Aorta (tissue), 5 donors: ENCODE results near the gene SLC25A27. TPM values are rescaled to one million over a fixed set of nuclear protein-coding genes. Genes with fewer than 3 reads are reported as not detected.

Experiments used
- ATAC-seq: fragments of 200-7000 bp; cut with Tn5 transposase; one replicate; pipeline ENCODE4 v1.9.1; 2022; ENCODE audit warnings: moderate library complexity; ENCODE audit not compliant: low FRiP score
- DNase-seq, 2 donors: peaks; one replicate each; pipeline ENCODE4 v3.0.0-alpha.2; 2020
- H3K27ac ChIP-seq, 2 donors: one replicate each; pipeline ENCODE4 v1.5.1; 2013; ENCODE audit warnings: low read length in 2 of 2, mild to moderate bottlenecking in 2 of 2, moderate library complexity in 2 of 2, control low read depth in 1 of 2, inconsistent platforms in 1 of 2, low read depth in 1 of 2
- H3K27me3 ChIP-seq, 2 donors: one replicate each; pipeline ENCODE4 v1.6.1; 2013; ENCODE audit warnings: control low read depth in 1 of 2, low read length in 1 of 2, mild to moderate bottlenecking in 1 of 2, moderate library complexity in 1 of 2; ENCODE audit not compliant: insufficient read depth in 2 of 2, control insufficient read depth in 1 of 2
- H3K36me3 ChIP-seq, 2 donors: one replicate each; pipeline ENCODE4 v1.6.1; 2013; ENCODE audit warnings: control low read depth in 1 of 2, low read length in 1 of 2, mild to moderate bottlenecking in 1 of 2; ENCODE audit not compliant: insufficient read depth in 2 of 2, control insufficient read depth in 1 of 2
- H3K4me1 ChIP-seq, 2 donors: one replicate each; pipeline ENCODE4 v1.6.1; 2013; ENCODE audit warnings: low read length in 2 of 2, control low read depth in 1 of 2, mild to moderate bottlenecking in 1 of 2, moderate library complexity in 1 of 2; ENCODE audit not compliant: insufficient read depth in 2 of 2, control insufficient read depth in 1 of 2
- H3K4me3 ChIP-seq, 2 donors: one replicate each; pipeline ENCODE4 v1.5.1; 2013; ENCODE audit warnings: low read length in 2 of 2, control low read depth in 1 of 2, mild to moderate bottlenecking in 1 of 2
- H3K9me3 ChIP-seq: one replicate; pipeline ENCODE4 v1.6.1; 2013; ENCODE audit warnings: mild to moderate bottlenecking, low read length; ENCODE audit not compliant: control insufficient read depth
- WGBS, 2 donors: extraction: QIAGEN DNeasy Blood & Tissue Kit; methylation state at CpG; one replicate each; pipeline ENCODE4 v1.1.7; 2013; 5-methylcytosine and 5-hydroxymethylcytosine counted together
- intact Hi-C, 2 donors: fragments of 100-400 bp; cut with DNase I; formaldehyde crosslinking; loops; one replicate each; pipeline versions ENCODE4 v1.14.2 to v1.15.0; 2022
- polyA plus RNA-seq, 2 donors: library from polyadenylated mRNA; stranded (reverse); fragments of 200-250 nt; gene quantifications; one replicate each; pipeline ENCODE4 v1.2.3, GENCODE V29; 2013
- total RNA-seq, 2 donors: library from RNA; stranded (reverse); fragmentation: NEBNext Ultra II Directional; extraction: Animal tissue kit (Norgen Biotek cat#: 25700); gene quantifications; one replicate each; pipeline ENCODE4 v1.2.1, GENCODE V29; 2021
- donor health status: healthy with polysubstance abuse.
- donor health status: Bipolar disorder and iron deficiency.
- donor health status: DM: no; HTN: no; CAD: no.
- donor health status: DM: no; HTN: no; CAD: no.
- donor health status: DM: yes; HTN: yes; CAD: no.

The SLC25A27 gene
- total and polyA plus RNA-seq, 4 donors: 0.50 to 71.9 (median 32.8) TPM

DNA sequence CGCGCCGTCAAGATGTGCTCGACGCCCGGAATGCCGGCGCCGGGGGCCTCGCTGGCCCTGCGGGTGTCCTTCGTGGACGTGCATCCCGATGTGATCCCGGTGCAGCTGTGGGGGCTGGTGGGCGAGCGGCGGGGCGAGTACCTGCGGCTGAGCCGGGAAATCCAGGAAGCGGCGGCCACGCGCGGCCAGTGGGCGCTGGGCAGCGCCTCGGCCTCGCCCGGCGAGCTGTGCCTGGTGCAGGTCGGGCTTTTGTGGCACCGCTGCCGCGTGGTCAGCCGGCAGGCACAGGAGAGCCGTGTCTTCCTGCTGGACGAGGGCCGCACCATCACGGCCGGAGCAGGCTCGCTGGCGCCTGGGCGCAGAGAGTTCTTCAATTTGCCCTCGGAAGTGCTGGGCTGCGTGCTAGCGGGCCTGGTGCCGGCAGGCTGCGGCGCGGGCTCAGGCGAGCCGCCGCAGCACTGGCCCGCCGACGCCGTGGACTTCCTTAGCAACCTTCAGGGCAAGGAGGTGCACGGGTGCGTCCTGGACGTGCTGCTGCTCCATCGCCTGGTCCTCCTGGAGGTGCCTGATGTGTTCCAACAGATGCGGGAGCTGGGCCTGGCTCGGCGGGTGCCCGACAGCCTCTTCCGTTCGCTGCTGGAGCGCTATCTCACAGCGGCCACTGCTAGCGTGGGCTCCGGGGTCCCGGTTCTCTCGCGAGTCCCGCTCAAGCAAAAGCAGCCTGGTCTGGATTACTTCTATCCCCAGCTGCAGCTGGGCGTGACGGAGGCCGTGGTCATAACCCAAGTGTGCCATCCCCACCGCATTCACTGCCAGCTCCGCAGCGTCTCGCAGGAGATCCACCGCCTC, 35.6 kb downstream of the SLC25A27 start:
- WGBS, 2 donors: 93 to 94% methylated on average over 82 to 85 of the region's 85 CpGs
- DNase-seq (peak in 1 of 2 donors; percentile 70), ATAC-seq (peak; percentile 29)
- no peaks in the 10 kb centered on the region for H3K9me3 ChIP-seq
- no peak overlapping the region for H3K27ac ChIP-seq
- no peaks in the 10 kb centered on the region for H3K27me3 ChIP-seq
- no peaks in the 10 kb centered on the region for H3K4me1 ChIP-seq
- H3K36me3 ChIP-seq: no peaks in the 10 kb centered on the region
- intact Hi-C loops: no loop called here
- no peak overlapping the region for H3K4me3 ChIP-seq

GRCh38 chr6:46688966-46689335, 36.2 kb downstream of the SLC25A27 start:
- Histone ChIP-seq H3K4me1 (no peaks in the 10 kb centered on the region), H3K36me3 (no peaks in the 10 kb centered on the region), H3K27ac (no peak overlapping the region), H3K27me3 (no peaks in the 10 kb centered on the region), H3K9me3 (no peaks in the 10 kb centered on the region), H3K4me3 (no peak overlapping the region)
- 98% methylated on average over 13 of the region's 13 CpGs for WGBS, 2 donors
- no peak for ATAC-seq
- peak in 1 of 2 donors; percentile 61 for DNase-seq
- intact Hi-C loops: no loop called here

DNA sequence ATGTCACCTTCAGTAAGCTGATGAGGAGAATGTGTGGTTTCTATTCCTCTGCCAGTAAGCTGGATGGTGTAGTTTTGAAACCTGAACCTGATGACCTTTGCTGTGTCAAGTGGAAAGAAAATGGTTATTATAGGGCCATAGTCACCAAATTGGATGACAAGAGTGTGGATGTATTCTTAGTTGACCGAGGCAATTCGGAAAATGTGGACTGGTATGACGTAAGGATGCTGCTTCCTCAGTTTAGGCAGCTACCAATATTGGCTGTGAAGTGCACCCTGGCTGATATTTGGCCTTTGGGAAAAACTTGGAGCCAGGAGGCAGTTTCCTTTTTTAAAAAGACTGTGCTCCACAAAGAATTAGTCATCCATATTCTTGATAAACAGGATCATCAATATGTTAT, 36.9 kb downstream of the SLC25A27 start:
- WGBS, 2 donors: 84 to 93% methylated on average over 3 of the region's 3 CpGs
- DNase-seq: no peak
- H3K36me3 ChIP-seq: no peaks in the 10 kb centered on the region
- no peak for ATAC-seq
- intact Hi-C loops: no loop called here
- H3K27ac ChIP-seq: no peak overlapping the region
- no peaks in the 10 kb centered on the region for H3K27me3 ChIP-seq
- H3K9me3 ChIP-seq: no peaks in the 10 kb centered on the region
- H3K4me1 ChIP-seq: no peaks in the 10 kb centered on the region
- H3K4me3 ChIP-seq: no peak overlapping the region

DNA sequence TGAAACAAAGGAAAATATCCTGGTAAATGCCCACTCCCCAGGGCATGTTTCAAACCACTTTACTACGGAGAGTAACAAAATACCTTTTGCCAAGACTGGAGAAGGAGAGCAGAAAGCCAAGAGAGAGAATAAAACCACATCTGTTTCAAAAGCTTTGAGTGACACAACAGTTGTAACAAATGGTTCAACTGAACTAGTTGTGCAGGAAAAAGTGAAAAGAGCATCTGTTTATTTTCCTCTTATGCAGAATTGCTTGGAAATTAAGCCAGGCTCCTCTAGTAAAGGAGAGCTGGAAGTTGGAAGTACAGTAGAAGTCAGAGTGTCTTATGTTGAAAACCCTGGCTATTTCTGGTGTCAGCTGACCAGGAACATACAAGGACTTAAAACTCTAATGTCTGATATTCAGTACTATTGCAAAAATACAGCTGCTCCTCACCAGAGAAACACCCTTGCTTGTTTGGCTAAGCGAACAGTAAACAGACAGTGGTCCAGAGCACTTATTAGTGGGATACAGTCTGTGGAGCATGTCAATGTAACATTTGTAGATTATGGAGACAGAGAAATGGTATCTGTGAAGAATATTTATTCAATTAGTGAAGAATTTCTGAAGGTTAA, 37.5 kb downstream of the SLC25A27 start:
- H3K9me3 ChIP-seq: no peaks in the 10 kb centered on the region
- no peaks in the 10 kb centered on the region for H3K27me3 ChIP-seq
- DNase-seq (no peak), ATAC-seq (no peak)
- H3K4me1 ChIP-seq: no peaks in the 10 kb centered on the region
- H3K36me3 ChIP-seq: no peaks in the 10 kb centered on the region
- H3K27ac ChIP-seq: no peak overlapping the region
- 78 to 84% methylated on average over 2 of the region's 2 CpGs for WGBS, 2 donors
- H3K4me3 ChIP-seq: no peak overlapping the region
- intact Hi-C loops: no loop called here

DNA sequence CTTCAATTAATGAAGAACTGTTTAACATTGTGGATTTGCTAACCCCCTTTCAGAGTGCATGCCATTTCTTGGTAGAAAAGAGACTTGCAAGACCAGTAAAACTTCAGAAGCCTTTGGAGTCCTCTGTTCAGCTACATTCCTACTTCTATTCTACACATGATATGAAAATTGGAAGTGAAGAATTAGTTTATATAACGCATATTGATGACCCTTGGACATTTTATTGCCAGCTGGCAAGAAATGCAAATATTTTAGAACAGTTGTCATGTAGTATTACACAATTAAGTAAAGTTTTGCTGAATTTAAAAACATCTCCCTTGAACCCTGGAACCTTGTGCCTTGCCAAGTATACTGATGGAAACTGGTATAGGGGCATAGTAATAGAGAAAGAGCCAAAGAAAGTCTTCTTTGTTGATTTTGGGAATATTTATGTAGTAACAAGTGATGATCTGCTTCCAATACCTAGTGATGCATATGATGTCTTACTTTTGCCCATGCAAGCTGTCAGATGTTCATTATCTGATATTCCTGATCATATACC, 38.2 kb downstream of the SLC25A27 start:
- Histone ChIP-seq H3K9me3 (no peaks in the 10 kb centered on the region), H3K27ac (no peak overlapping the region), H3K4me1 (no peaks in the 10 kb centered on the region), H3K27me3 (no peaks in the 10 kb centered on the region), H3K4me3 (no peak overlapping the region), H3K36me3 (no peaks in the 10 kb centered on the region)
- intact Hi-C loops: no loop called here
- no peak for ATAC-seq
- no peak for DNase-seq
- 74 to 91% methylated on average over 1 of the region's 1 CpG for WGBS, 2 donors

DNA sequence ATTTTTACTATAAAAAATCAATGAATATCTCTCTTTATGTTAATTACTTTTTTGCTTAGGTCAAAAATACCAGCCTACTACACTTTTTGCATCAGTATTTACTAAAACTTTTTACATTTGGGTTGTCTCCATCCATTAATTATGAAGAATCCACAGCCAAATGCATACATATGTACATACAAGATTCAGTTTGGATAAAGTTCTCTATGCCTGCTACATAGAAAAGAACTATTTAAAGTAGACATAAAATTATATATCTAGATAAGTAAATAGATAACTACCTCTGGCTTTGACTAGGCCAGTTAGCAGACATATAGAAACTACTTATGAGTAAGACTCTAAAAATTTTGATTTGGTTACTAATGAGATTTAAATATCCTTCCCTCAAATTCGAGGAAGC, 47.2 kb downstream of the SLC25A27 start:
- H3K27ac ChIP-seq: no peak overlapping the region
- ATAC-seq (no peak), DNase-seq (no peak)
- no peaks in the 10 kb centered on the region for H3K9me3 ChIP-seq
- H3K36me3 ChIP-seq: no peaks in the 10 kb centered on the region
- no peaks in the 10 kb centered on the region for H3K4me1 ChIP-seq
- H3K4me3 ChIP-seq: no peak overlapping the region
- intact Hi-C loops: no loop called here
- no peaks in the 10 kb centered on the region for H3K27me3 ChIP-seq
- 84 to 87% methylated on average over 1 of the region's 1 CpG for WGBS, 2 donors

DNA sequence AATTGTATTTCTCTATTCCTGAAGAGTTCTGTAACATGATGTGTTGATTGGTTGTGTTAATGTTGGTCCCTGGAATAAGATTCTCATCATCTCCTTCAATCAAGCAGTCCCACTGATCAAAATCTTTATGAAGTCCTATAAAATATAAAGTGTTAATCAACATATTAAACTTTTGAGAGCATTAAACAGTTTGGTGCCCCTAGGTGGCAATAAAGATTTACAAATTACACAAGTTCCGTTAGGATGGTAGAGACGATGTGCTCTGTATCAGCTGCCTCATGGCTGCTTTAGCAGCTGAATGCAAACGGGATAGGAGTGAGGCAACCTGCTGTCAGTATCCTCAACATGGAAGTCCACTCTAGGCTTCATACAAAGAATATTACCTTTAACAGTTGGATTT, 51.8 kb downstream of the SLC25A27 start:
- no peak overlapping the region for H3K27ac ChIP-seq
- intact Hi-C loops: no loop called here
- 8 to 14% methylated on average over 3 of the region's 3 CpGs for WGBS, 2 donors
- ATAC-seq (no peak), DNase-seq (no peak)
- H3K36me3 ChIP-seq: no peaks in the 10 kb centered on the region
- H3K27me3 ChIP-seq: no peaks in the 10 kb centered on the region
- no peaks in the 10 kb centered on the region for H3K9me3 ChIP-seq
- H3K4me1 ChIP-seq: no peaks in the 10 kb centered on the region
- no peak overlapping the region for H3K4me3 ChIP-seq

DNA sequence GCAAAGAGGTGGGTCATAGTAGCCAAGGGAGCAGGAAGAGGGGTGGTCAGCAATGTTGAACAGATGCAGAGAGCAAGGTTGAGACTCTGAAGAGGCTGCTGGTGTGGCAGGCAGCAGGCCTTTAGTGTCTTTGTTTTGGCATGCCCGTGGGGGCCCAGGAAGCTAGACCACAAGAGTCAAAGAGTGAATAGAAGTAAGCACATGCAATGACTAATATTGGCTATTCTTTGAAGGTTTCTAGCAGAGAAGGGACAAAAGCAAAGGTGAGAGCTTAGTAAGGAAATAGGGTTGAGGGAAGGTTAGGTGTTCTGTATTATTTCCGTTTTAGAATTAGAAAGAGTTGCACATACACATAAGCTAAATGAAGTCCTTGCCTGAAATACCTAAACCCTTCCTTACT, 53.7 kb downstream of the SLC25A27 start:
- intact Hi-C loops: no loop called here
- no peak overlapping the region for H3K4me3 ChIP-seq
- no peaks in the 10 kb centered on the region for H3K9me3 ChIP-seq
- no peak overlapping the region for H3K27ac ChIP-seq
- H3K36me3 ChIP-seq: no peaks in the 10 kb centered on the region
- H3K4me1 ChIP-seq: no peaks in the 10 kb centered on the region
- H3K27me3 ChIP-seq: no peaks in the 10 kb centered on the region
- WGBS, 2 donors: 87 to 91% methylated on average over 2 of the region's 2 CpGs
- DNase-seq (no peak), ATAC-seq (no peak)

- no peak overlapping the region for H3K27ac ChIP-seq
- no peaks in the 10 kb centered on the region for H3K27me3 ChIP-seq
- H3K9me3 ChIP-seq: no peaks in the 10 kb centered on the region
- ATAC-seq (no peak), DNase-seq (no peak)
- no peaks in the 10 kb centered on the region for H3K36me3 ChIP-seq
- H3K4me3 ChIP-seq: no peak overlapping the region
- WGBS, 2 donors: 86 to 93% methylated on average over 1 of the region's 1 CpG
- H3K4me1 ChIP-seq: no peaks in the 10 kb centered on the region
- intact Hi-C loops: no loop called here
Observed at GRCh38 chr6:46711491-46711890, 58.7 kb downstream of the SLC25A27 start.
